Mucosa of descending colon (tissue), 3 donors: ENCODE measurements around the gene COL25A1. TPM values are rescaled to one million over a fixed set of nuclear protein-coding genes. Genes with fewer than 3 reads are reported as not detected.

Source experiments
- ATAC-seq: fragments of 200-7000 bp; cut with Tn5 transposase; one replicate; pipeline ENCODE4 v1.9.1; 2020; ENCODE audit warnings: mild to moderate bottlenecking, moderate library complexity
- DNase-seq, 3 donors: peaks; one replicate each; pipeline ENCODE4 v3.0.0-alpha.2; 2020
- H3K36me3 ChIP-seq: fragments of 200-600 bp; one replicate; pipeline ENCODE4 v1.8.0; 2021; ENCODE audit warnings: low read depth, mild to moderate bottlenecking
- H3K4me1 ChIP-seq: fragments of 200-600 bp; one replicate; pipeline ENCODE4 v1.8.0; 2021; ENCODE audit warnings: low read depth, mild to moderate bottlenecking
- H3K4me3 ChIP-seq: fragments of 200-600 bp; one replicate; pipeline ENCODE4 v1.8.0; 2021; ENCODE audit warnings: mild to moderate bottlenecking
- H3K9me3 ChIP-seq: fragments of 200-600 bp; one replicate; pipeline ENCODE4 v1.8.0; 2021; ENCODE audit warnings: mild to moderate bottlenecking
- intact Hi-C, 2 donors: fragments of 100-400 bp; cut with DNase I in 1 of 2; cut with micrococcal nuclease in 1 of 2; formaldehyde crosslinking; loops; one replicate each; pipeline versions ENCODE4 v1.11.0 to v1.11.1; 2022; cut with DNase I, micrococcal nuclease
- total RNA-seq, 3 donors: library from RNA; stranded (reverse); fragmentation: NEBNext Ultra II Directional in 2 of 3; extraction: Animal tissue kit (Norgen Biotek cat#: 25700) in 2 of 3; gene quantifications; one replicate each; pipeline versions ENCODE4 v1.2.1 to v1.2.4, GENCODE V29; 2021 to 2023
- TF ChIP-seq, protein P1 (sequence below): fragments of 200-600 bp; IDR thresholded peaks from one replicate; pipeline ENCODE4 v1.8.0; 2022; ENCODE audit warnings: antibody characterized with exemption, mild to moderate bottlenecking
- donor health status: DM: no; HTN: no; CAD: no; lungs with moderate emphysema.
- donor health status: DM: no; HTN: no; CAD: no.
- donor health status: DM: no; HTN: yes; CAD: no.

The COL25A1 gene
- total RNA-seq, 3 donors from 2014 or later = 0.12 to 0.35 (median 0.14) TPM

- no peaks in the 10 kb centered on the region for H3K36me3 ChIP-seq
- ATAC-seq = no peak
- TF ChIP-seq, protein P1, sequence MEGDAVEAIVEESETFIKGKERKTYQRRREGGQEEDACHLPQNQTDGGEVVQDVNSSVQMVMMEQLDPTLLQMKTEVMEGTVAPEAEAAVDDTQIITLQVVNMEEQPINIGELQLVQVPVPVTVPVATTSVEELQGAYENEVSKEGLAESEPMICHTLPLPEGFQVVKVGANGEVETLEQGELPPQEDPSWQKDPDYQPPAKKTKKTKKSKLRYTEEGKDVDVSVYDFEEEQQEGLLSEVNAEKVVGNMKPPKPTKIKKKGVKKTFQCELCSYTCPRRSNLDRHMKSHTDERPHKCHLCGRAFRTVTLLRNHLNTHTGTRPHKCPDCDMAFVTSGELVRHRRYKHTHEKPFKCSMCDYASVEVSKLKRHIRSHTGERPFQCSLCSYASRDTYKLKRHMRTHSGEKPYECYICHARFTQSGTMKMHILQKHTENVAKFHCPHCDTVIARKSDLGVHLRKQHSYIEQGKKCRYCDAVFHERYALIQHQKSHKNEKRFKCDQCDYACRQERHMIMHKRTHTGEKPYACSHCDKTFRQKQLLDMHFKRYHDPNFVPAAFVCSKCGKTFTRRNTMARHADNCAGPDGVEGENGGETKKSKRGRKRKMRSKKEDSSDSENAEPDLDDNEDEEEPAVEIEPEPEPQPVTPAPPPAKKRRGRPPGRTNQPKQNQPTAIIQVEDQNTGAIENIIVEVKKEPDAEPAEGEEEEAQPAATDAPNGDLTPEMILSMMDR = no peak
- H3K4me3 ChIP-seq = no peak overlapping the region
- H3K9me3 ChIP-seq = no peaks in the 10 kb centered on the region
- no peak for DNase-seq
- no peaks in the 10 kb centered on the region for H3K4me1 ChIP-seq
- intact Hi-C loops = no loop called here
Observed at GRCh38 chr4:108885211-108885610, 417.2 kb downstream of the COL25A1 start.

- Histone ChIP-seq H3K4me1 (no peaks in the 10 kb centered on the region), H3K4me3 (no peak overlapping the region), H3K36me3 (no peaks in the 10 kb centered on the region), H3K9me3 (no peaks in the 10 kb centered on the region)
- DNase-seq (no peak), ATAC-seq (no peak)
- intact Hi-C loops = no loop called here
- TF ChIP-seq, protein P1 = no peak
Observed at GRCh38 chr4:108884596-108884995, 417.9 kb downstream of the COL25A1 start.

- TF ChIP-seq, protein P1 = no peak
Observed at GRCh38 chr4:108881986-108882385, 420.5 kb downstream of the COL25A1 start.

DNA sequence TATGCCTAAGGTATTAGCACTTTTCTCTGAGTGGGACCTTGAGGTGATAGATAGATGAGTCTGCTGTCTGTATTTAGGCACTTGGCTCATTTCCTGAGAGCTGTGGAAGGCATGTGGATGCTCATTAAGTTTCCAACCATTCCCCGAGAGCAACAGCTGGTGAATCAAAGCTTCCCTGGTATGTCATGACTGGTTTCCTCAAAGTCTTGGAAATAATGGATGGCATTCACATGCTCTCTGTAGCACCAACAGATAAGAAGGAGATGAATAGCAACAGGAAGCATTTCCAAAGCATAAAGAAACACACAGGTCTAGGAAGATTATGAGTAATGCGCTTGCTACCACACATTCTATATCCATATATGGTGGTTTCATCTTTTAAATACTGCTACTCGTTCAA is 421.3 kb downstream of the COL25A1 start:
- TF ChIP-seq, protein P1 = no peak
- intact Hi-C loops = no loop called here
- H3K4me1 ChIP-seq = no peaks in the 10 kb centered on the region
- H3K4me3 ChIP-seq = no peak overlapping the region
- no peaks in the 10 kb centered on the region for H3K9me3 ChIP-seq
- DNase-seq (no peak), ATAC-seq (no peak)
- no peaks in the 10 kb centered on the region for H3K36me3 ChIP-seq

More at GRCh38 chr4:108881986-108882385, 420.5 kb downstream of the COL25A1 start:
- intact Hi-C loops = no loop called here
- Histone ChIP-seq H3K9me3 (no peaks in the 10 kb centered on the region), H3K4me1 (no peaks in the 10 kb centered on the region), H3K36me3 (no peaks in the 10 kb centered on the region), H3K4me3 (no peak overlapping the region)
- DNase-seq (no peak), ATAC-seq (no peak)

GRCh38 chr4:108878806-108879205 is 423.7 kb downstream of the COL25A1 start:
- Histone ChIP-seq H3K4me3 (no peak overlapping the region), H3K9me3 (no peaks in the 10 kb centered on the region), H3K4me1 (no peaks in the 10 kb centered on the region), H3K36me3 (no peaks in the 10 kb centered on the region)
- no peak for ATAC-seq
- TF ChIP-seq, protein P1 = no peak
- intact Hi-C loops = no loop called here
- DNase-seq = no peak

DNA sequence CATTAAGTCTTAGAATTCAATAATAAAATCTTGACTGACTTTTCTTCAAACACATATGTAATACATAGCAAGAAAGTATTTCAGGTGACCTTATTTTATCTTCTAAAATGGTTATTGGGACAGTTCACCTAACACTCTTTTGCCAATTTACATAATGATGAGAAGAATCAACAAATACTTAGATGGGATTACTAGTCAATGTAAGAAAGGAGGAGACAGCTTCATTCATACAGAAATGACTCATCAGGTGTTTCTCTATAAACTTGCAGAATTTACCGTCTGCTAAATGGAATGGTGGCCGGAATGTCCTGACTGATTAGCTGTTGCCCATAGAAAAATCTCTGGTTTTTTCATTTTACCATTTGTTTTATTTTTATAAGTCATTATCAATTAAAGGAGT is 424.6 kb downstream of the COL25A1 start:
- TF ChIP-seq, protein P1 = no peak
- DNase-seq (no peak), ATAC-seq (no peak)
- Histone ChIP-seq H3K9me3 (no peaks in the 10 kb centered on the region), H3K4me3 (no peak overlapping the region), H3K4me1 (no peaks in the 10 kb centered on the region), H3K36me3 (no peaks in the 10 kb centered on the region)
- intact Hi-C loops = no loop called here
